ENCODE measurements around the gene KCTD15. TPM values are rescaled to one million over a fixed set of nuclear protein-coding genes. Genes with fewer than 3 reads are reported as not detected.

KCTD15 gene
- total and polyA plus RNA-seq, 8 donors, result 21.8 to 78.1 (median 57.2) TPM

- no peak for ATAC-seq
- intact Hi-C loops (cut with DNase I), result no loop called here
- no peak overlapping the region for H3K27ac ChIP-seq
Measured at GRCh38 chr19:33841685-33842084, 45.0 kb downstream of the KCTD15 start.

GRCh38 chr19:33844478-33844877 lies 47.8 kb downstream of the KCTD15 start:
- DNase-seq, result no peak
- ATAC-seq, result no peak
- Histone ChIP-seq H3K27me3 (peaks cover 0 to 7% of the 10 kb centered on the region in 2 donors), H3K9me3 (no peaks in the 10 kb centered on the region), H3K36me3 (no peaks in the 10 kb centered on the region), H3K4me3 (no peak overlapping the region), H3K27ac (no peak overlapping the region), H3K4me1 (no peaks in the 10 kb centered on the region)
- intact Hi-C loops (cut with DNase I), result no loop called here
- TF ChIP-seq CTCF (IDR thresholded peaks at IDR 0.05), result no peak

More at GRCh38 chr19:33841685-33842084, 45.0 kb downstream of the KCTD15 start:
- no peak for TF ChIP-seq CTCF (IDR thresholded peaks at IDR 0.05)
- Histone ChIP-seq H3K4me3 (no peak overlapping the region), H3K27me3 (peaks cover 0 to 7% of the 10 kb centered on the region in 2 donors), H3K36me3 (no peaks in the 10 kb centered on the region), H3K4me1 (no peaks in the 10 kb centered on the region), H3K9me3 (no peaks in the 10 kb centered on the region)
- no peak for DNase-seq

GRCh38 chr19:33845498-33845897 lies 48.8 kb downstream of the KCTD15 start:
- H3K4me1 ChIP-seq, result no peaks in the 10 kb centered on the region
- ATAC-seq (no peak), DNase-seq (no peak)
- H3K9me3 ChIP-seq, result no peaks in the 10 kb centered on the region
- peaks cover 0 to 3% of the 10 kb centered on the region in 2 donors for H3K27me3 ChIP-seq
- no peak overlapping the region for H3K4me3 ChIP-seq
- no peak overlapping the region for H3K27ac ChIP-seq
- no peaks in the 10 kb centered on the region for H3K36me3 ChIP-seq
- TF ChIP-seq CTCF (IDR thresholded peaks at IDR 0.05), result no peak
- intact Hi-C loops (cut with DNase I), result no loop called here

GRCh38 chr19:33849551-33850147 lies 53.0 kb downstream of the KCTD15 start:
- TF ChIP-seq CTCF (IDR thresholded peaks at IDR 0.05), result no peak
- no peak overlapping the region for H3K27ac ChIP-seq
- no peak for DNase-seq
- no peaks in the 10 kb centered on the region for H3K4me1 ChIP-seq
- no peaks in the 10 kb centered on the region for H3K36me3 ChIP-seq
- peaks cover 0 to 2% of the 10 kb centered on the region in 2 donors for H3K9me3 ChIP-seq
- ATAC-seq, result no peak
- no peak overlapping the region for H3K4me3 ChIP-seq
- H3K27me3 ChIP-seq, result peaks cover 0 to 3% of the 10 kb centered on the region in 2 donors
- intact Hi-C loops (cut with DNase I), result no loop called here

GRCh38 chr19:33859016-33859415 lies 62.3 kb downstream of the KCTD15 start:
- Histone ChIP-seq H3K36me3 (no peaks in the 10 kb centered on the region), H3K27me3 (no peaks in the 10 kb centered on the region), H3K27ac (no peak overlapping the region), H3K4me1 (no peaks in the 10 kb centered on the region), H3K4me3 (no peak overlapping the region), H3K9me3 (no peaks in the 10 kb centered on the region)
- intact Hi-C loops (cut with DNase I), result no loop called here
- no peak for TF ChIP-seq CTCF (IDR thresholded peaks at IDR 0.05)
- DNase-seq (no peak), ATAC-seq (no peak)

Data from left lung (tissue), 10 donors.